ENCODE data around the gene ERI3.

Gene ERI3

GRCh38 chr1:44336668-44337067 is 18.4 kb downstream of the ERI3 start:
- CTCF ChIA-PET = interaction anchor here (0.6 kb wide), 1 partner anchor 24 kb away, joined by 3 read pairs; no protein-coding TSS in a partner anchor
- H3K36me3 Mint-ChIP-seq = peaks cover 20% of the 10 kb centered on the region
- no peak overlapping the region for H3K27ac Mint-ChIP-seq
- no peaks in the 10 kb centered on the region for H3K27me3 Mint-ChIP-seq
- no peaks in the 10 kb centered on the region for H3K9me3 Mint-ChIP-seq
- H3K4me3 Mint-ChIP-seq = no peak overlapping the region
- DNase-seq = no peak
- H3K4me1 Mint-ChIP-seq = no peaks in the 10 kb centered on the region

- DNase-seq = no peak
- no peaks in the 10 kb centered on the region for H3K4me1 Mint-ChIP-seq
- peaks cover 20% of the 10 kb centered on the region for H3K36me3 Mint-ChIP-seq
- no peak overlapping the region for H3K27ac Mint-ChIP-seq
- CTCF ChIA-PET = no interaction called here
- H3K27me3 Mint-ChIP-seq = no peaks in the 10 kb centered on the region
- no peaks in the 10 kb centered on the region for H3K9me3 Mint-ChIP-seq
- no peak overlapping the region for H3K4me3 Mint-ChIP-seq
These were observed 20.1 kb downstream of the ERI3 start for GRCh38 chr1:44334968-44335367.

GRCh38 chr1:44333376-44333775 is 21.7 kb downstream of the ERI3 start:
- no peak for DNase-seq
- H3K27me3 Mint-ChIP-seq = no peaks in the 10 kb centered on the region
- no peaks in the 10 kb centered on the region for H3K9me3 Mint-ChIP-seq
- H3K4me1 Mint-ChIP-seq = no peaks in the 10 kb centered on the region
- H3K4me3 Mint-ChIP-seq = no peak overlapping the region
- H3K27ac Mint-ChIP-seq = no peak overlapping the region
- CTCF ChIA-PET = interaction anchor here (1.1 kb wide), 1 partner anchor 116 kb away, joined by 3 read pairs; no protein-coding TSS in a partner anchor
- H3K36me3 Mint-ChIP-seq = peaks cover 16% of the 10 kb centered on the region

- Mint-ChIP-seq H3K4me3 (no peak overlapping the region), H3K4me1 (no peaks in the 10 kb centered on the region), H3K9me3 (no peaks in the 10 kb centered on the region), H3K27me3 (no peaks in the 10 kb centered on the region), H3K27ac (no peak overlapping the region), H3K36me3 (peaks cover 10% of the 10 kb centered on the region)
- no peak for DNase-seq
- CTCF ChIA-PET = interaction anchor here (1.1 kb wide), 1 partner anchor 115 kb away, joined by 3 read pairs; no protein-coding TSS in a partner anchor
These were observed 22.6 kb downstream of the ERI3 start for GRCh38 chr1:44332505-44332904.

- Mint-ChIP-seq H3K4me3 (no peak overlapping the region), H3K36me3 (peaks cover 4% of the 10 kb centered on the region), H3K27ac (no peak overlapping the region), H3K4me1 (no peaks in the 10 kb centered on the region), H3K9me3 (no peaks in the 10 kb centered on the region), H3K27me3 (no peaks in the 10 kb centered on the region)
- CTCF ChIA-PET = no interaction called here
- no peak for DNase-seq
These were observed 24.1 kb downstream of the ERI3 start for GRCh38 chr1:44330935-44331334.

GRCh38 chr1:44328671-44329416 is 26.2 kb downstream of the ERI3 start:
- CTCF ChIA-PET = interaction anchor here (0.6 to 1.6 kb wide), 3 partner anchors 25 to 325 kb away, joined by 3 read pairs; no protein-coding TSS in a partner anchor
- peaks cover 4% of the 10 kb centered on the region for H3K36me3 Mint-ChIP-seq
- H3K9me3 Mint-ChIP-seq = no peaks in the 10 kb centered on the region

GRCh38 chr1:44327679-44328491 is 27.2 kb downstream of the ERI3 start:
- Mint-ChIP-seq H3K27me3 (no peaks in the 10 kb centered on the region), H3K4me1 (no peaks in the 10 kb centered on the region), H3K9me3 (no peaks in the 10 kb centered on the region), H3K4me3 (no peak overlapping the region), H3K27ac (no peak overlapping the region), H3K36me3 (peaks cover 2% of the 10 kb centered on the region)
- CTCF ChIA-PET = interaction anchor here (1.2 to 1.8 kb wide), 2 partner anchors 26 to 111 kb away, joined by 3 to 8 read pairs; no protein-coding TSS in a partner anchor
- DNase-seq = no peak

More at GRCh38 chr1:44328671-44329416, 26.2 kb downstream of the ERI3 start:
- Mint-ChIP-seq H3K4me1 (no peaks in the 10 kb centered on the region), H3K27ac (no peak overlapping the region), H3K4me3 (no peak overlapping the region), H3K27me3 (no peaks in the 10 kb centered on the region)
- DNase-seq = no peak

GRCh38 chr1:44326821-44327465 is 28.1 kb downstream of the ERI3 start:
- no peak overlapping the region for H3K4me3 Mint-ChIP-seq
- no peaks in the 10 kb centered on the region for H3K27me3 Mint-ChIP-seq
- H3K9me3 Mint-ChIP-seq = no peaks in the 10 kb centered on the region
- no peaks in the 10 kb centered on the region for H3K4me1 Mint-ChIP-seq
- no peak for DNase-seq
- CTCF ChIA-PET = interaction anchor here (0.8 to 1.8 kb wide), 3 partner anchors 9 to 110 kb away, joined by 3 to 8 read pairs (median 3); no protein-coding TSS in a partner anchor
- no peak overlapping the region for H3K27ac Mint-ChIP-seq
- H3K36me3 Mint-ChIP-seq = no peaks in the 10 kb centered on the region

GRCh38 chr1:44326024-44326701 is 28.9 kb downstream of the ERI3 start:
- Mint-ChIP-seq H3K4me1 (no peaks in the 10 kb centered on the region), H3K9me3 (no peaks in the 10 kb centered on the region), H3K36me3 (no peaks in the 10 kb centered on the region), H3K4me3 (no peak overlapping the region), H3K27me3 (no peaks in the 10 kb centered on the region), H3K27ac (no peak overlapping the region)
- DNase-seq = no peak
- CTCF ChIA-PET = interaction anchor here (0.8 to 1.8 kb wide), 3 partner anchors 8 to 109 kb away, joined by 3 to 8 read pairs (median 3); no protein-coding TSS in a partner anchor

- H3K27me3 Mint-ChIP-seq = no peaks in the 10 kb centered on the region
- no peak overlapping the region for H3K4me3 Mint-ChIP-seq
- H3K4me1 Mint-ChIP-seq = no peaks in the 10 kb centered on the region
- no peak for DNase-seq
- CTCF ChIA-PET = interaction anchor here (2.1 kb wide), 1 partner anchor 12 kb away, joined by 5 read pairs; no protein-coding TSS in a partner anchor
- H3K9me3 Mint-ChIP-seq = no peaks in the 10 kb centered on the region
- H3K27ac Mint-ChIP-seq = no peak overlapping the region
- H3K36me3 Mint-ChIP-seq = peaks cover 2% of the 10 kb centered on the region
These were observed 31.1 kb downstream of the ERI3 start for GRCh38 chr1:44323947-44324346.

GRCh38 chr1:44322367-44322766 is 32.7 kb downstream of the ERI3 start:
- peaks cover 7% of the 10 kb centered on the region for H3K4me1 Mint-ChIP-seq
- no peaks in the 10 kb centered on the region for H3K27me3 Mint-ChIP-seq
- CTCF ChIA-PET = interaction anchor here (1.0 to 3.7 kb wide), 4 partner anchors 8 to 104 kb away, joined by 3 to 17 read pairs (median 4); no protein-coding TSS in a partner anchor
- no peak overlapping the region for H3K4me3 Mint-ChIP-seq
- no peak for DNase-seq
- H3K9me3 Mint-ChIP-seq = no peaks in the 10 kb centered on the region
- H3K27ac Mint-ChIP-seq = no peak overlapping the region
- peaks cover 12% of the 10 kb centered on the region for H3K36me3 Mint-ChIP-seq

- no peaks in the 10 kb centered on the region for H3K9me3 Mint-ChIP-seq
- no peak for DNase-seq
- H3K4me3 Mint-ChIP-seq = no peak overlapping the region
- peaks cover 10% of the 10 kb centered on the region for H3K4me1 Mint-ChIP-seq
- H3K27me3 Mint-ChIP-seq = no peaks in the 10 kb centered on the region
- H3K27ac Mint-ChIP-seq = no peak overlapping the region
- H3K36me3 Mint-ChIP-seq = peaks cover 15% of the 10 kb centered on the region
- CTCF ChIA-PET = interaction anchor here (1.0 to 3.7 kb wide), 5 partner anchors 7 to 104 kb away, joined by 3 to 17 read pairs (median 3); no protein-coding TSS in a partner anchor
These were observed 33.6 kb downstream of the ERI3 start for GRCh38 chr1:44321466-44321865.

Data from activated naive CD4-positive, alpha-beta T cell treated with anti-CD3 and anti-CD28 coated beads, Interleukin-2, amount 10 ng/mL, durations not matched to agents 7 days and 5 days (primary cell).